HG03139 (cell line): ENCODE data around the gene DNAJC13.
"Not testable (repeated sequence)": the region's sequence is repeated elsewhere in the genome, so short reads cannot be mapped to it uniquely, and the experiment has no call there.

Experiments
- ATAC-seq: cut with Tn5 transposase; IDR thresholded peaks from one replicate; pipeline ENCODE4 v1.9.1; 2021; ENCODE audit not compliant: unreplicated experiment

DNAJC13 gene

DNA sequence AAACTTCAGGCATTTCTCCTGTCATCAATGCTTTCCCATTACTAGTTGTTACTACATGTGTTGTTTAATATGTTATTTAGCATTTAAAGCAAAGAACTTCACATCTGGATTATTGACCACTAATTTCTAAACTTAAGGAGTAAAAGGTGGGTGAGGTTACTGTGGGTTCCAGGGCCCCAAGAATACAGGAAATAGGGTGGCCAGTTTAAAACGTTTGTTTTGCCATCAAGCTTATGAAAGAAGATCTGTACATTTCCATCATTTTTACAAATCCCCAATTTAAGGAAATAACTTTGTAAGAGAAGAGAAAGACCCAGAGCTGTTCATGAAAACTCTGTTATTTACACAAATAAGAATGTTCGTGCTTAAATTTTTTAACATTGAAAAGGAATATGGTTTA is 125.3 kb downstream of the DNAJC13 start:
- ATAC-seq: no peak

DNA sequence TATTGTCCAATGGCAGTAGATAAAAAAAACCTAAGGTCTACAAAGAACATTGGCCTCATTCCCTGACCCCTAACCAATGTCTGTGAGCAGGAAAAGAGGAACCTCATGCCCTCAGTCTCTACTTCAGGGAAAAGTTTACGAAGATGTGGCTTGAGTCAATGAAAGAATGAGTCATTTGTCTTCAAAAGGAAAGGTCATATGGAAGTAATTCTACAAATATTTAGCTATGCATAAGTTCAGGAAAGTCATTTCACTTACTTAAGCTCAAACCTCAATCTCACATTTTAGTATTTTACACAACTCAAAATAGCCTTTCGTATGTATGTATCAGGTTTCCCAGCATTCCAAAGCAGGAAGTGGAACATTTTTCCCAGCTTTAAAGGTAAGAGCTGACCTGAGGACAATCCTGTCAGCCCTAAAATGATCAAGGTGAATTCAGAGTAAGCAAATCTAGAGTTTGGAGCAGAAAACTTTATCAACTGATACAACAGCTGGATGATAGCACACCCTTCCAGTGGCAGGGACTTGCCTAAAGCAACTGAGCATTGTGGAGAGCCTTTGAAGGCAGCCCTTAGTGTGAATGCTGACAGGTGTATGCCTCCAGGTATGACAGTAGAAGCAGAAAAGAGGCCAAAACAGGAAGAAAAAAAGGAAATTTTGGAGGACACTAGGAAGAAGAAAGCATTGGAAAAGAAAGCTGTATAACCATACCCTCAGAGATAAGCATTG is 125.9 kb downstream of the DNAJC13 start:
- ATAC-seq: no peak

DNA sequence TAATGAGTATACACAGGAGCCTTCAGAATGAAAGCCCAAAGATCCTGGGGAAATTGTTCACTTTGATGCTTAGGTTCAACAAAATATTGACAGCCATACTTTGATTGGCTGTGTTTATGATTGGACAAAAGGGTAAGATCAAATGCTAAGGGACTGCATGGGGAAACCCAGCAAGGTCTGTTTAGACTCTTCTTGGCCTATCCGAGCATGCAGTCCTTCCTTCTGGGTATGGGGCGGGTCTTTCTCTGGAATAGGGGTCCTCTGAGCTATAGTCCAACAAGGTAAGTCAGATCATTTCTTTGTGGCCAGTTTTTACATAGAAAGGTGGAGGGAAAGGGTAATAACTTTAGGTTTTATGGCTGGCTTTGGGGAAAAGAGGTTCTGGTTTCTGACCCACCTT is 126.8 kb downstream of the DNAJC13 start:
- ATAC-seq: no peak

DNA sequence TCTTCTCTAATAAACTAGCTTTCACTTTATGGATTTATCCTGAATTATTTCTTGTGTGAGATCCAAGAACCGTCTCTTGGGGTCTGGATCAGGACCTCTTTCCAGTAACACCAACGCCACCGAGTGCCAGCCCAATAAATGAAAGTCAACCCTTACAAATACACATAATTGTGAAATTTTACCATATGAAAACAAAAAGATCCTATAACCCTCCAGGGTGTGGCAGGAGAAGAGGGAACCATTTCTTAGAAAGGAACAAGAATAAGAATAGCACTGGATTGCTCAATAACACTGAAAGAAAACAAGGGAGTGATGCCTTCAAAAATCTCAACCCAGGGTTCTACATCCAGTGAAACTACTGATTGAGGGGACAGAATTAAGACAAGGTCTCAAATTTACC is 128.2 kb downstream of the DNAJC13 start:
- ATAC-seq: no peak

DNA sequence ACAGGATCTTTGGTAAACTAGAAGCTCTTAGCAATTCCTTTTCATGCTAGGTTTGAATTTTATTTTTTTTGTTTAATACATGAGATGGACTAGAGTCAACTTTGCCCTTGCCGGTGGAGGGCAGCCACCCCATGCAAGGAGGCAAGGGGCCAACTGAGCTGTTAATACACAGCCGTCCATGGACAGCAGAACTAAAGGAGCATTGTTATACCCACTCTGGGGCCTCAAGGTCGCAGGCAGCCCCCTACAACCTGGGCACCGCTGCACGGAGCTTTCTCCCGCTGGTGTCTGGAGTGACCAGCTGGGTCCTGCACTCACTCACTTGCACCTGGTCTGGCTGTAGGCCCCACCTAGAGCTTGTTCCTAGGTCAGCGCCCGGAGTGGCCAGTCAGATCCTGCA is 131.9 kb downstream of the DNAJC13 start:
- ATAC-seq: no peak

DNA sequence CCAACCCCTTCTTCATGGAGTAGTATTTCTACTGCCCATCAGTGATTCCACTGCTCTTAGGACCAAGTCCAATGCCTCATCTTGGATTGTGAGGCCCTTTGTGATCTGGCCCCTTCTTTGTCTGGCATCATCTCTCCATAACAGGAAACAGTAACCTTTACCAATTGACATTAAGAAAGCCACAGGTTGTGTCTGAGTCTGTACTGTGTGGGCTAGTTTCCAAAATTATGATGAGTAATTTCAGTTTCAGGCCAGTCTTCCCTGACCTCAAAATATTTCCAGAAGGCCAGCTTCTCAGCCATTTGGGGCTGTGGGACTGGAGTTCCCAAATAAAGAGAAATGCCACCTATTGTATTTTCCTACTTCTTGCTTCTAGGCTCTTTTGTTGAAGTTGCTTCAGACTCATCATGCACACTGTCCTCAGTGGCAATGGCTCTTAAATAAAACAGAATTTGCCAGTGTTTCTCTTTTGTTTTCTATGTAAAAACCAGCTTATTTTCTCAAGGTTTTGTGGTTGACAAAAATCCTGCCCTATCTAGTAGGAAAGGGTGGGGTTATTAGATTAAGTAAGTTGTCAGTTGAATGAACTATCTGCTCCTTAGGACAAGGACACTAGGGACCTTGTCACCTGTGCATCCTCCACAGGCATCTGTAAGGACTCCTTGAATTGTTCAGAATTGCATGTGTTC is 132.7 kb downstream of the DNAJC13 start:
- ATAC-seq: peak; percentile 77

DNA sequence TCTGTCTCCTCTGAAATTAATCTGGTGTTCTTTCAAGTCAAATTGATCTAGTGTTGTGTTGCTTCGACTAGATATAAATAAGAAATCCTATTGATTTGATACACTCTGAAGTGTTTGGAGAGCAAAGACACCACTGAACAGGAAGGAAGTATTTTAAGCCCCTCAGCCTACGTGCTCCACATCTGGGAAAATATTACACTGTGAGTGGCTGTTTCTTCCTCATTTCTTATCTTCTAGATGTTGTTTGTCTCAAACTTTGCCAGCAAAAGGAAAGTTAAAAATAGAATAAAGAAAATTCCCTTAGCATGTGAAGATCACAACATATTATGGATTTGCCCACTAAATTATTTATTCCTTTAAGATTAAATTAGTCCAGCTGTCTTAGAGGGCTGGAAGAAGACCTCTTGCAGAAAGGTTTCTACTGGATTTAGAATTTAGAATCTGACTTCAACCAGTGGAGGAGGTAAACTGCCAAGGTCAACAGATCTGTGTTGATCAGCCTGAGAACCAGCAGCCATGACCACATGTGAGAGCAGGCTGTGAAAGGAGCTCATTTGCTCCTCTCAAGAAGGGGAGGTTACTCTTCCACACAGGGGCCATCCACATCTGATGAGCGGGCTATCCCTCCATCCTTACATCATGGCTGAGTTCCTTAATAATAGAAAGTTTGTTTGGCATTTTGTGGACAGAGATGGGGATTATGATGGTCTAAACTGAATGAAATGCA is 133.4 kb downstream of the DNAJC13 start:
- no peak for ATAC-seq

DNA sequence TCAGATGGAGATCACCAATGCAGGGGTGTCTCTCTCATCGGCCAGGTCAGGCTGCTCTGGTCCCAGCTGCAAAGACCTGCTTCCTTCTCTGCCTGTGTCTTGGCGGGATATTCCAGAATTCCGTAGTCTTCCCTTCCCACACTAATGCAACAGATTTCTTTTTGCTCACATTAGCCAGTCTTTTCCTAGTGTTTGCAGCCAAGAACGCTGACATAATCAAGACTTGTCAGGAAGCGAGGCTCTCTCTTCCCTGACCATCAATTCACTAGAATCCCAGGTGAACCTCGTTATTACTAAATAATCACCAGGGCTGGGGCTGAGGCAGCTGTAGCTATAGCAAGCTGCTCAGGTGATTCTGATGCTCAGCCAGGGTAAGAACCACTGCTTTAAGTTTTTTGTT is 136.5 kb downstream of the DNAJC13 start:
- no peak for ATAC-seq

DNA sequence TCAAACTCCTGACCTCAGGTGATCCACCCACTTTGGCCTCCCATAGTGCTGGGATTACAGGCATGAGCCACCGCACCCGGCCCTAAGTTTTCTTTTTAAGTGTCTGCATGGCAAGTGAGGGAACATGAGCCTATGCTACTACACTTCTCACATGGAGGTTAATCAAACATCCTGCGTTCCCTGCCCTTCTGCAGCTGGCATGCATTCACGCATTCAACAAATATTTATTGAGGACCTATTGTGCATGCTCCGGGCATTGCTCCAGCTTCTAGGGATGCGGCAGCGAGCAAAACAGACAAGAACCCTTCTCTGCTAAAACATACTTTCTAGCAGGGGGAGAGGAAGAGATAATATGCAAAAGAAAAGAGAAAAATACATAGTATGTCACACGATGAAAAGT is 137.1 kb downstream of the DNAJC13 start:
- no peak for ATAC-seq

DNA sequence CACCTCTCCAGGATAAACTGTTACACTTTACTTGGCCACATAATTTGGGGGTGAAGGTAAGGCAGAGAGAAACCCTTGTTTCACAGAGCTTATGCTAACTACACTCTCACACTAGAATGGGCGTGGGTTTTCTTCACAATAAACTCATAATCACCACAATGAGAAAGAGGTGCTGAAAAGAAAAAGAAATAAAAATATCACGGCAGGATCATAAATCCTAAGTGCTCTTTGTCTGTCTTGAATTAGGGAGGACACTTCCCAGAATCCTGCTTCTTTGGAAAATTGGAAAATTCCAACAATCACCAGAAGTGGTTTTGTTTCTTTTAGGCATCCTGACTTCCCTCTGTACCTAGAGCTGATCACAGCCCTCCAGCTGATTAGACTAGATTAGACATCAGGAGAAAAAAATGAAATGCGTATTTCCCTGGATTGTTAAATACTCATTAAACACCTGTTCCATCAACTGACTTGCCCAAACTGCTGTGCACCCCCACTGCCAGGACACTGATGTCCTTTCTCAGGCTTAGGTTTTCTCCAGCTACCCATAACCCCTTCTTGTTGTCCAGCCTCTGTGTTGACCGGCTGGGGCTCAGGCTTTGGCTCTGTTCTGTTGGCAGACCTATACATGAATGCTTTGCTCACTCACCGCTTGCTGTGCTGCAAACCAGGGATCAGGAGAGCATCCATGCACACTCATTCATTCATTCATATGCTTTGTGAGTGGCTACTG is 138.2 kb downstream of the DNAJC13 start:
- ATAC-seq: no peak

DNA sequence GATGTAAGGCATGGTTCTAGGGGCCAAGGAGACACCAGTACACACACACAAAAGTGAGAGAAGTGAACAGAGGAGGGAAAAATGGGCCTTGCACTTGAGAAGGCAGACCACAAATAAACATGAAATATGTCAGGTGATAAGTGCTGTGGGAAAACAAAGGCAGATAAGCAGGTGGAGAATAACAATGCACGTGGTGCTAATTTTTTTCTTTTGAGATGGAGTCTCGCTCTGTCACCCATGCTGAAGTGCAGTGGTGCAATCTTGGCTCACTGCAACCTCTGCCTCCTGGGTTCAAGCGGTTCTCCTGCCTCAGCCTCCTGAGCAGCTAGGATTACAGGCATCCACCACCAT is 138.7 kb downstream of the DNAJC13 start:
- not testable (repeated sequence) for ATAC-seq

DNA sequence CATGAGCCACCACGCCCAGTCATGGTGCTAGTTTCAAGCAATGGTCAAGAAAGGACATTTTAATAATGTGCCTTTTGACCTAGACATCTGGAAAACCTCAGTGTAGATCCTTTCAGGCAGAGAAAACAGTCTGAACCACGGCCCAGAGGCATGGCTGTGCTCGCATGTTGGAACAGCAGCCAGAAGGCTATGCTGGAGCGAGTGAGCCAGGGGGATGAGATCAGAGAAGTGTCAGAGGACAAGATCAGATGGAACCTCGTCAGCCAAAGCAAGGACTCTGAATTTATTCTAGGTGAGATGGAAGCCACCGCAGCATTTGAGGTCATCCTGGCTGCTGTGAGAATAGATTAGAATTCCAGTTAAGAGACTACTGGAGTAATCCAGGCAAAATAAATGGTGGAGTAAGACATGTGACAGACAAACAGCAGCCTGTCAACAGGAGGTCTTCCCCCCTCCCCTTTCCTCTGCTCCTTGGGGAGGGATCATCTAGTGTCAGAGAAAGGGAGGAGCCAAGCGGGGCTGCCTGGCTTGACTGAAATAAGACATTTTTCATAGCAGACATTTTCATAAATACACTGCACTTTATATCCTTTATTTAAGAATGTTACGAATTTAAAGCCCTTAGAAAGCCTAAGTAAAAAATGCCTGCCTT is 139.3 kb downstream of the DNAJC13 start:
- no peak for ATAC-seq

DNA sequence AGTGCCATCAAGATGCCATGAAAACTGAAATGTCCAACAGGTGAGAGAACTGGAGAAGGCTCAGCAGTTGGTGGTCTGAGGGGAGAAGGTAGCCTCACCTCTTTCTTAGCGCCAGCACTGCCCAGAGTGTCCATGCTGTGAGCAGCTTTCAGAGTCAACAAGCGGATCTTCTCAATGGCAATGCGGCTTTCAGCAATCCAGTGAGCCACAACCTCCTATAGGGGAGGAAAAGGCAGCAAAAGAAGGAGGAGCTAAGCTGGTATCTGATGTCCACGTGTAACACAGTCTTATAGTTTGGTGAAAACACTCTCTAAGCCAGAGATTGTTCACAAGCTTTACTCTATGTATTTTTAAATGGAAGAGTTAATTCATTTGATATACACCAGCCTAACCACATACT is 143.7 kb downstream of the DNAJC13 start:
- ATAC-seq: no peak

DNA sequence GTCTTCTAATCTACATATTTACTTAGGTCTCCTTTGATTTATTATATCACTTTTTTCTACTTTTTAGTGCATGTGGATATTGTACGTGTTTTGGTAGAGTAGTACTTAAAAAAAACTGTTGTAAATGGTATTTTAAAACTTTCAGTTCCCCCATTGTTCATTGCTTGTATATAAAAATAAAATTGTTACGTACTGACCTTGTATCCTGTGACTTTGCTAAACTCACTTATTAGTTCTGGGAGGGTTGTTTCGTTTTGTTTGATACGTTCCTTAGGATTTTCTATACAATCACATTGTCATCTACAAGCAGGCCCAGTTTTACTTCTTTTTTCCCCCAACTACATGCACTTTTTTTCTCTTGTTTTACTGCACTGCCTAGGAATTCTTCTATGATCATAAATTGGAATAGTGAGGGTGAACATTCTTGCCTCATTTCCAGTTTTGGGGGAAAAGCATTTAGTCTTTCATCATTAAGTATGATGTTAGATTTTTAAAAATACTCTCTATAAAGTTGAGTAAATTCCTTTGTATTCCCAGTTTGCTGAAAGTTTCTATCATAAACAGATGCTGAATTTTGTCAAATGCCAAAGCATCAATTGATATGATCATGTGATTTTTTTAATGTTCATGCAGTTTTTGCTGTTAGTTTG is 146.2 kb downstream of the DNAJC13 start:
- ATAC-seq: no peak

DNA sequence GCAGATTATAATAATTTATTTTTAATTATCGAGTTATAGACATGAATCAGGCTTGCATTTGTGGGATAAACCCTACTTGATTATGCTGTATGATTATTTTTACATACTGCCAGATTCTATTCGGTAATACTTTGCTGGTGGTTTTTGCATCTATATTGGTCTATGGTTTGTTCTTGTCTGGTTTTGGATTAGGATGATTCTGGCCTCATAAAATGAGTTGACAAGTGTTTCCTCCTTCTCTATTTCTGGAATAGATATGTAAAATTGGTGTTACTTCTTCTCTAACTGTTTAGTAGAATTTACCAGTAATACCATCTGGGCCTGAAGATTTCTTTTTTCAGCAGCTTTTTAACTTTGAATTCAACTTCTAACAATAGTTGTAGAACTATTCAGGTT is 146.8 kb downstream of the DNAJC13 start:
- no peak for ATAC-seq

DNA sequence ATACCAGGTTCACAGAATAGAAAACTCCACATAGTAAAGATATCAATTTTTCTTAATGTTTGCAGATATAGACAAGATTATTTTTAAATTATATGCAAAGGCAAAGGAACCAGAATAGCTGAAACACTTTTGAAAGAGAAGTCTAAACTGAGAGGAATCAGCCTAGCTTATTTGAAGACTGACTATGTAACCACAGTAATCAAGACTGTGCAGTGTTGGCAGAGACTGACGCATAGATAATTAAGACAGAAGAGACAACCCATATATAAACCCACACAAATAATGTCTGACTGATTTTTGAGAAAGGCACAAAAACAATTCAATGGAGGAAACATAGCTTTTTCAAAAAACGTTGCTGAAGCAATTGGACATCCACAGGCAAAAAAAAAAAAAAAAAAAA is 151.1 kb downstream of the DNAJC13 start:
- no peak for ATAC-seq

DNA sequence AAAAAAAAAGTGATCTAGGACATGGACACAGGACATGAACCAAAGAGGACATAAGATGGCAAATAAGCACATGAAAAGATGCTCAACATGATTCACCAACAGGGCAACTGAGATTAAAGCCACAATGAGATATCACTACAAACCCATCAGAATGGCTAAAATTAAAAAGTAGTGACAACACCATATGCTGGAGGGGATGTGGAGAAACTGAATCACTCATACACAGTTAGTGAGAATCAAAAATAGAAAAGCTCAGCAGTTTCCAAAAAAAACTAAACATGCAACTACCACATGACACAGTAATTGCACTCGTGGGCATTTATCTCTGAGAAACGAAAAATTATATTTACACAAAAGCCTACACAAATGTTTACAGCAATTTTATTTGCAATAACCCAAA is 151.9 kb downstream of the DNAJC13 start:
- no peak for ATAC-seq

DNA sequence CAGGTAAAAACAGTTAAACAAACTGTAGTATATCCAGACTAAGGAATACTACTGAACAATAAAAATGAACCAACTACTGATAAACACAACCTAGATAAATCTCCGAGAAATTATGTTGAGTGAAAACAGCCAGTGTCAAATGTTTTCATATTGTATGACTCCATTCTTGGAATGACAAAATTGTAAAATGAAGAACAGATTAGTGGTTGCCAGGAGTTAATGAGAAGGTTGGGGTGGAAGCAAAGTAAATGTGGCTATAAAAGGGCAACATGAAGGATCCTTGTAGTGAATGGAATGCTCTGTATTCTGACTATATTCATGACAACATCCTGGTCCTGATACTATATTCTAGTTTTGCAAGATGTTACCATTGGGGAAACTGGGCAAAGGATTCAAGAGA is 152.3 kb downstream of the DNAJC13 start:
- ATAC-seq: no peak

DNA sequence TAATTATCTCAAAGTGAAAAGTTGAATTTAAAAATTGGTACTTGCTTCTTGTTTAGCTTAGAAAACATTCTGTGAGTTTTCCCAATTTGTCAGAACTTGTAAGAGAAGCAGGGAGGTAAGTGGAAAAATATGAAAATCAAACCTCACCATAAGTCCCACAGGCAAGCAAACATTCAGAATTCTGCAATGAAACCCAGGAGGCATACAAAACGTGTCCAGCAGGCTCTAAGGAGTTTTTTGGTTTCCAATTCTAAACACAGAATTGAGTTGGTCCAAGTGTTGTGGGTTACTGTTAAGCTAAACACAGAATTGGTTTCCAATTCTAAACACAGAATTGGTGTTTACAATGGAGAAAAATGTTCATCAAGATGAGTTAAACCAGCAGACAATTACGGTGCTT is 152.7 kb downstream of the DNAJC13 start:
- no peak for ATAC-seq

DNA sequence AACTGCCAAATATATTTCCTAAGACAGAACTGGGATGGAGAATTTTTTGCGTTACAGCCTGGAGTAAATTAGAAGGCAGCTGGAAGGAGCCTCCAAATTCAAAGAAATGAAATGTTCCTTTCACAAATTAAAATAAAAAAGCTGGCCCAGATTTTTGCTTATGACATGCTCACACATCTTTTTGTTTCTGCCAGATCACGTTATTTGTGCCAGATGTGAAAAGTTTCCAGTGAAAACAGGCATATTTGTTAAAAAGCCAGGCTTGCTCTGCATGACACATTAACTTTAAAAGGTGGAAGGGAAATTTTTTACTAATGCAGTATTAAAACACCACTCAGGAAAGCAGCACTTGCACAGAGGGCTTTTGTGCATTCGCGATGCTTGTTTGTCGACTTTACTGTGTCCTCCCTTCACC is 156.5 kb downstream of the DNAJC13 start:
- ATAC-seq: no peak

DNA sequence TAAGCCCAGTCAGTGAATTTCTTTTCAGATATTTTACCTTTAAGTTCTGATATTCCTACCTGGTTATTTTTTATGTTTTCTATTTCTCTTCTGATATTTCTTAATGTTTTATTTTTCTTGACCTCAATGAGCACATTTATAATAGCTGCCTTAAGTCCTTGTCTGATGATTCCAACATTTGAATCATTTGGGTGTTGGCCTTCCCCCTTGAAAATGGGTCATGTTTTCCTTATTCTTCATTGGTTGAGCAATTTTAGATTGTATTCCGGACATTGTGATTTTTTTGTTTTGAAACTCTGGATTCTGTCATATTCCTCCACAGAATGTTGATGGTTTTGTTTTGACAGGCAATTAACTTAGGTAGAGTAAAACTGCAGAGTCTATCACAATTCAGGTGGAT is 170.1 kb downstream of the DNAJC13 start:
- no peak for ATAC-seq
